ENCODE measurements around the gene PPP1R14D. TPM values are rescaled to one million over a fixed set of nuclear protein-coding genes. Genes with fewer than 3 reads are reported as not detected.
A peak's percentile ranks its signal among the peaks of the same experiment; 100 is the strongest.

Gene PPP1R14D
- total and polyA plus RNA-seq, 2 donors = 0.14 to 1.2 TPM

DNA sequence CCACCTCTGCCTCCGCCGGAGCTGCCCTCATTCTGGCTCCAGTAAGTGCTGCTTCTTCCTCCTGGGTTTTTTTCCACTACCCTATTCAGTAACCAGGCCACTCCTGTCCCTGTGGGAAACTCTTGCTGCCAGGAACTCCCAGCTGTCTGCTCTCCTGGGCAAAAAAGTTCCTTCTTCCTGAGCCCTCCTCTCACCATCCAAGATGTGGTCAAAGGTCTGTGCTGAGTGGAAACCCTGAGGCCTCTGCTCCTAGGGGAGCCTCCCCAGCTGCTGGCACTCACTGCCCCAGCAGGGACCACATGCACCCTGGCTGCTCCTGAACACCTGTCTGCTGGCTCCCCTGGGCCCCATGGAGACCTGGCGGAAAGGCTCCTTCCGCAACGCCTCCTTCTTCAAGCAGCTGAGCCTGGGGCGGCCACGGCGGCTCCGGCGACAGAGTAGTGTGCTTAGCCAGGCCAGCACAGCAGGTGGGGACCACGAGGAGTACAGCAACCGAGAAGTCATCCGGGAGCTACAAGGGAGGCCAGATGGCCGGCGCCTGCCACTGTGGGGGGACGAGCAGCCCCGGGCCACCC lies 58.3 kb downstream of the PPP1R14D start:
- peak in 4 of 9 donors; percentile 38 to 76 (median 60) for DNase-seq (ENCODE audit: low read depth in 6 of 9, low spot score in 9 of 9)
- peak overlapping the region in 1 of 2 donors; percentile 12 for H3K4me3 ChIP-seq (ENCODE audit: low read length in 2 of 2)
- H3K27ac ChIP-seq (ENCODE audit: low read depth in 1 of 2, low read length in 1 of 2) = peak overlapping the region; percentile 68 to 82
- WGBS = 6% methylated on average over 17 of the region's 17 CpGs
- peaks cover 20 to 48% of the 10 kb centered on the region in 2 donors for H3K4me1 ChIP-seq (ENCODE audit: control insufficient read depth in 2 of 2, insufficient read depth in 2 of 2, low read length in 2 of 2)
- no peaks in the 10 kb centered on the region for H3K9me3 ChIP-seq (ENCODE audit: control insufficient read depth in 2 of 2, insufficient read depth in 1 of 2, low read length in 1 of 2)
- H3K27me3 ChIP-seq (ENCODE audit: control insufficient read depth in 2 of 2, insufficient read depth in 1 of 2, low read length in 1 of 2) = no peaks in the 10 kb centered on the region
- peaks cover 44 to 52% of the 10 kb centered on the region in 2 donors for H3K36me3 ChIP-seq (ENCODE audit: control insufficient read depth in 2 of 2, insufficient read depth in 2 of 2, low read length in 1 of 2)

DNA sequence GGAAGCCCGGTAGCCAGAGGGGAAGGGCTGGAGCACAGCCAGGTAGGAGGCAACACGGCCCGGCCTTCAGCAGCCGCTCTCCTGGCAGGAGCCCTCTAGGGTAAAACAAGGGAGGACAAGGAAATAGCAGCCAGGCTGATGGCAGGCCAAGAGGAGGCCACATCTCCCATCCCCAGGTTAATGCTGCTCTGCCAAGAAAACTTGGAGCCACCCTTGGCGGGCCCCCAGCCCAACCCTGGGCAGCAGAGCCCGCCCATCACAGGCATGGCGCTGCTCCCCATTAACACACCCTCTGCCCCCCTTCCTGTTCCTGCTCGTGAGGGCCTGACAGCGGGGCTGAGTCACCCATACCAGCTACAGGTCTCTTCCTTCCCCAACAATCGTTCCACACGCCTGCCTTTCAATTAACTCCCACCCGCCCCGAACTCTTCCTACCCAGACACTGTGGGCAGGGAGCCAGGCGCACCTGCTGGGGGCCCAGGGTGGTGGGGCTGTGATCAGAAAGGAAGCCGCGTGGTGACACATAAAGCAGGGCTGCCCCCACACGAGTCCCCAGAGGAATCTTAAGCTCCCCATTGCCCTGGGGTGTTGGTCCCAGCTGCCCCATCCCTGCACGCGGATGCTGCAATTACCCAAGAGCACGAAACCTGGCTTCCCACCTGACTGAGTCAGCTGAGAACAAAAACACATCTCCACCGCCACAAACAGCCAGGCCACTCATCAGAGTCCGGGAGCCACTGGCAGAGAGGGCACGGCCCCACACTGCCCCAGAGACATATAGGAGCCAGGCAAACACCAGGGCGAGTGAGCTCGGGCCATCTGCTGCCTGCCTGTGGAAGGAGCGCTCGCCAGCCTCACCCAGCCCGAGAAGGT lies 59.0 kb downstream of the PPP1R14D start, which contains the start of gene C15orf62:
Gene C15orf62, plus strand, starts transcription at position 707 of the 873 bp plus-strand sequence. CDS start 516 bp downstream, outside the sequence.
- H3K27ac ChIP-seq (ENCODE audit: low read depth in 1 of 2, low read length in 1 of 2) = peak within 1 kb of the TSS; percentile 68 to 82
- peaks cover 25 to 55% of the 10 kb centered on the region in 2 donors for H3K4me1 ChIP-seq (ENCODE audit: control insufficient read depth in 2 of 2, insufficient read depth in 2 of 2, low read length in 2 of 2)
- peak within 1 kb of the TSS in 1 of 2 donors; percentile 12 for H3K4me3 ChIP-seq (ENCODE audit: low read length in 2 of 2)

DNA sequence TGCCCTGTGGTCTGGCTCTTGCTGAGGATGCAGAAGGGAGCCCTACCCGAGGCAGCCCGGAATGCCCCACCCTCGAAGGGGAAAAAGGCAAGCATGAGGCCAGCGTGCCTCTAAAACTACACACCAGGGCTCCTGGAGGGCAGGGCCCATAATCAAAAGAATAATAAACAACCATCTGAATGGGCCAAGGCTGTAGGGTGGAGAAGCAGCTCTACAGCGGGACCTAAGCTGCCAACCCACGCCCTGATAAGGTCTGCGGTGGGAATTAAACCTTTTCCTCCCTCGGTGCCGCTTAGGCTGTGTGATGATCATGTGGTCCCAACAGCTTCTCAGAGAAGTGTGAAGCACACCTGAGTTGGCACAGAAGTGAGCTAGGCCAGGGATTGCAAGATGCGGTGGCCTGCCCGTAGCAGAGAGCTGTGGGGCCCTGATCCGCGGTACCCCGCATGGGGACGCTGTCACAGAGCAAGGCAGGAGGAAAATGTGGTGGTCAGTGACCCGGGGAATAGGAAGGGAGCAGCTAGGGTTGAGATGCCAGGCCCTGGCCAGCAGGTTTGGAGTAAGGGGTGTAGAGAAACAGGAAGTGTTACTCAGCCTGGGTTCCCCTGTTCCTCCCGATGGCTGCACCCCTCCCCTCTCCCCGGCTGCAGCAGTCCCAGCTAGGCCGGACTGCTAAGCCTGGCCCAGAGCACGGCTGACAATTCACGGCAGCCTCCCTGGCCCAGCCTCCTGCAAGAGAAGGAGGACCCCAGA lies 59.8 kb downstream of the PPP1R14D start:
- H3K9me3 ChIP-seq (ENCODE audit: control insufficient read depth in 2 of 2, insufficient read depth in 1 of 2, low read length in 1 of 2) = no peaks in the 10 kb centered on the region
- 54% methylated on average over 21 of the region's 21 CpGs for WGBS
- peaks cover 26 to 61% of the 10 kb centered on the region in 2 donors for H3K4me1 ChIP-seq (ENCODE audit: control insufficient read depth in 2 of 2, insufficient read depth in 2 of 2, low read length in 2 of 2)
- peak overlapping the region in 1 of 2 donors; percentile 12 for H3K4me3 ChIP-seq (ENCODE audit: low read length in 2 of 2)
- peak in 2 of 9 donors; percentile 18 to 20 for DNase-seq (ENCODE audit: low read depth in 6 of 9, low spot score in 9 of 9)
- H3K27ac ChIP-seq (ENCODE audit: low read depth in 1 of 2, low read length in 1 of 2) = peak overlapping the region; percentile 68 to 82
- H3K27me3 ChIP-seq (ENCODE audit: control insufficient read depth in 2 of 2, insufficient read depth in 1 of 2, low read length in 1 of 2) = no peaks in the 10 kb centered on the region
- peaks cover 29 to 37% of the 10 kb centered on the region in 2 donors for H3K36me3 ChIP-seq (ENCODE audit: control insufficient read depth in 2 of 2, insufficient read depth in 2 of 2, low read length in 1 of 2)

More for the DNA sequence above, 59.0 kb downstream of the PPP1R14D start, which contains the start of gene C15orf62:
- WGBS = 7% methylated on average over 28 of the region's 28 CpGs
- Histone ChIP-seq H3K36me3 (ENCODE audit: control insufficient read depth in 2 of 2, insufficient read depth in 2 of 2, low read length in 1 of 2) (peaks cover 37 to 45% of the 10 kb centered on the region in 2 donors), H3K27me3 (ENCODE audit: control insufficient read depth in 2 of 2, insufficient read depth in 1 of 2, low read length in 1 of 2) (no peaks in the 10 kb centered on the region), H3K9me3 (ENCODE audit: control insufficient read depth in 2 of 2, insufficient read depth in 1 of 2, low read length in 1 of 2) (no peaks in the 10 kb centered on the region)
- peak in 4 of 9 donors; percentile 60 to 81 (median 64) for DNase-seq (ENCODE audit: low read depth in 6 of 9, low spot score in 9 of 9)

DNA sequence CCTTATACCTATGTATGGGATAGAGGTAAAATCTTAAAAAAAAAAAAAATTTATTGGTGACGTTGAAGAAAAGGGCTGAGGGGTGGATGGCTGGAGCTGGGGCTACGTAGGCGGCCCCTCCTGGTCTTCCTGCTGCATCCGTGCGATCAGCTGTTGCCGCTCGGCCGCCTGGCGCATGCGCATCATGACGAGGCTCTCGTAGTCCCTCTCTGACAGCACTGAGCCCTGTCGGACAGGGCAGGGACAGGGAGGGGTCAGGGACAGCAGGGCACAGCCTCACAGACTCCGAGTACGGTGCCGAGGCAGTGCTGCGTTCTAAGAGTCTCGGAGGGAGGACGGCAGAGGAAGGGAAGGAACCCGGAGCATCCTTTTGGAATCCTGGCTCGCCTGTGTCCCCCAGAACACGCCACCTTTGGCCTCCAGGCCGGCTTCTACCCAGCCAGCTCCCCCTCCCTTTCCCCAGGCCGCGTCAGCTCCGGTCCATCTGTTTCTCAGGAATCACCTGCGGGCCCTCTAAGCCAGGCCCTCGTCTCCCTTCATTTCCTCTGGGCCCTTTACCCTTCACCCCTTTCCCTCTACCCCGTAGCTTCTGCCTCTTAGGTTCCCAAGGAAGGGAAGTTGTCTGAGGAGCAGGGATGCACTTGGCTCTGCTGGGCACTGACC lies 60.5 kb downstream of the PPP1R14D start:
- H3K9me3 ChIP-seq (ENCODE audit: control insufficient read depth in 2 of 2, insufficient read depth in 1 of 2, low read length in 1 of 2) = no peaks in the 10 kb centered on the region
- WGBS = 96% methylated on average over 29 of the region's 29 CpGs
- H3K4me1 ChIP-seq (ENCODE audit: control insufficient read depth in 2 of 2, insufficient read depth in 2 of 2, low read length in 2 of 2) = peaks cover 31 to 68% of the 10 kb centered on the region in 2 donors
- peaks cover 23 to 29% of the 10 kb centered on the region in 2 donors for H3K36me3 ChIP-seq (ENCODE audit: control insufficient read depth in 2 of 2, insufficient read depth in 2 of 2, low read length in 1 of 2)
- H3K27ac ChIP-seq (ENCODE audit: low read depth in 1 of 2, low read length in 1 of 2) = no peak overlapping the region
- DNase-seq (ENCODE audit: low read depth in 6 of 9, low spot score in 9 of 9) = no peak
- no peaks in the 10 kb centered on the region for H3K27me3 ChIP-seq (ENCODE audit: control insufficient read depth in 2 of 2, insufficient read depth in 1 of 2, low read length in 1 of 2)
- H3K4me3 ChIP-seq (ENCODE audit: low read length in 2 of 2) = no peak overlapping the region

DNA sequence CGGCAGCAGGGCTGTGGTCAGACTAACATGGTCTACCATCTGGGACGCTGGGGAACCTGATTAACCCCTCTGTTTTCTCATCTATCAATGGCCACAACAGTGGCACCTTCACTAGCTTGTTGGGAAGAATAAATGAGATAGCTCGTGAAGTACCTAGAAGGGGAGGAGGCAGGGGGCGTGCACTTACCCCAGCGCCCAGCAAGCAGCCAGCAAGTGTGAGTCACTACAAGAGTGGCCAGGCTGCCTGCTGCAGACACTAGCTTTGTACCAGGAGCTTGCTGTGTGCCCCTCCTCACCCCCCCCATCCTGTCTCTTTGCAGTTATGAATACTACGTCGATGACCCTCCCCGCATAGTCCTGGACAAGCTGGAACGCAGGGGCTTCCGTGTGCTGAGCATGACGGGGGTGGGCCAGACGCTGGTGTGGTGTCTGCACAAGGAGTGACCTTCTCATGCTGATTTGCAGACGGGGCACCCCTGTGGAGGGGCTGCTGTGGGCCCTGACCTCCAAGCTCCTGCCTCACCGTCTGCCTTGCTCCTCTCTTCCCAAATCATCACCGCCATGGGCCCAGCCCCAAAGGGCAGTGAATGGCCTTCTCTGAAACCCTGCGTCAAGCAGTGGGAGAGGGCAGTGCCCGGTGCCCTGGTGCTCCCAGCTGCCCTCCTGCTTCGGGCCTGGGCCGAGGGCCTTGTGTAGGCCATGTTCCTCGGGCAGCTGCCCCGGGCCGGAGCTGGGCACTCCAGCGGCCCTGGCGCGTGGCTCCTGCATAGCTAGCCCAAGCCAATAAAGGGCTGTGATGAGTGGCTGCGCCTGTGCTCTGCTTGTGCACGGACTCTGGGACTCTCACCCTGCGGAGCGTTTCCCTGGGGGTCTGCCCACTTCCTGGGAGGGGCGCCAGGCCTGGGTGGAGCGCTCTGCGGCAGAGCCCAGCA lies 61.3 kb downstream of the PPP1R14D start:
- no peak overlapping the region for H3K27ac ChIP-seq (ENCODE audit: low read depth in 1 of 2, low read length in 1 of 2)
- H3K27me3 ChIP-seq (ENCODE audit: control insufficient read depth in 2 of 2, insufficient read depth in 1 of 2, low read length in 1 of 2) = no peaks in the 10 kb centered on the region
- peaks cover 17 to 27% of the 10 kb centered on the region in 2 donors for H3K36me3 ChIP-seq (ENCODE audit: control insufficient read depth in 2 of 2, insufficient read depth in 2 of 2, low read length in 1 of 2)
- DNase-seq (ENCODE audit: low read depth in 6 of 9, low spot score in 9 of 9) = no peak
- H3K4me3 ChIP-seq (ENCODE audit: low read length in 2 of 2) = no peak overlapping the region
- peaks cover 31 to 73% of the 10 kb centered on the region in 2 donors for H3K4me1 ChIP-seq (ENCODE audit: control insufficient read depth in 2 of 2, insufficient read depth in 2 of 2, low read length in 2 of 2)
- no peaks in the 10 kb centered on the region for H3K9me3 ChIP-seq (ENCODE audit: control insufficient read depth in 2 of 2, insufficient read depth in 1 of 2, low read length in 1 of 2)
- 98% methylated on average over 32 of the region's 32 CpGs for whole genome bisulfite sequencing

DNA sequence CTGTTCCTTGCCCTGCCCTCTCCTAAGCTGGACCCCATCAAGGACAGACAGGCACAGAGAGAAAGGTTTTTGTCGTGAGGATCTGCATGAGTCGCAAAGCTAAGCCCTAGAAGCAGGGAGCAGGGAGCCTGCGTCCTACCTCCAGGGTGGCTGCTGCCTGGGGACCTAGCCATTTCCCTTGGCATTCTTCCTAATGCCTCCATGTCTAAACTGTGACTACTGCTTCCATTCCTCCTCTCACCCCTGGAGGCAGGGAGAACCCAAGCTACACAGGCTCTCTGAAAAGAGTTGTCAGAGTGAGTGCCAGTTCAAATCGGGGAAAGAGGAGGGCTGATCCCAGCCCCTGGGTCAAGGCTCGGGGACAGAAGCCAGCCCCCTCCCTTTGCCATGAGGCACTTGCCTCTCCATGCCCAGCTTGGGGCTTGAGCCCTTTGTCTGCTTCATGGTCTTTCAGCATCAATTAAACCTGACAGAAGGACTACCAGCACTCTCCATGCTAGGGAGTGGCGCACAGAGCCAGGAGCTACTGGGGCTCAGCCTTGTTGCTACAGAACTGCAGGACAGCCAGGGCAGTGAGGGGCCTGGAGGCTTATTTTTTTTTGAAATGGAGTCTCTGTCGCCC lies 62.2 kb downstream of the PPP1R14D start:
- no peaks in the 10 kb centered on the region for H3K9me3 ChIP-seq (ENCODE audit: control insufficient read depth in 2 of 2, insufficient read depth in 1 of 2, low read length in 1 of 2)
- WGBS = 95% methylated on average over 7 of the region's 7 CpGs
- H3K27ac ChIP-seq (ENCODE audit: low read depth in 1 of 2, low read length in 1 of 2) = no peak overlapping the region
- DNase-seq (ENCODE audit: low read depth in 6 of 9, low spot score in 9 of 9) = no peak
- peaks cover 31 to 69% of the 10 kb centered on the region in 2 donors for H3K4me1 ChIP-seq (ENCODE audit: control insufficient read depth in 2 of 2, insufficient read depth in 2 of 2, low read length in 2 of 2)
- H3K36me3 ChIP-seq (ENCODE audit: control insufficient read depth in 2 of 2, insufficient read depth in 2 of 2, low read length in 1 of 2) = peaks cover 16 to 19% of the 10 kb centered on the region in 2 donors
- H3K4me3 ChIP-seq (ENCODE audit: low read length in 2 of 2) = no peak overlapping the region
- no peaks in the 10 kb centered on the region for H3K27me3 ChIP-seq (ENCODE audit: control insufficient read depth in 2 of 2, insufficient read depth in 1 of 2, low read length in 1 of 2)

Data from thymus (tissue), 11 donors.